ENCODE measurements around the gene C4BPA.

The C4BPA gene

GRCh38 chr1:207179036-207179435, 75.0 kb downstream of the C4BPA start:
- DNase-seq (ENCODE audit: extremely low read depth in 1 of 2, low read depth in 1 of 2) = no peak

- DNase-seq (ENCODE audit: extremely low read depth in 1 of 2, low read depth in 1 of 2) = no peak
These were observed 77.8 kb downstream of the C4BPA start for GRCh38 chr1:207181847-207182246.

GRCh38 chr1:207186503-207186902, 82.5 kb downstream of the C4BPA start:
- DNase-seq (ENCODE audit: extremely low read depth in 1 of 2, low read depth in 1 of 2) = no peak

DNA sequence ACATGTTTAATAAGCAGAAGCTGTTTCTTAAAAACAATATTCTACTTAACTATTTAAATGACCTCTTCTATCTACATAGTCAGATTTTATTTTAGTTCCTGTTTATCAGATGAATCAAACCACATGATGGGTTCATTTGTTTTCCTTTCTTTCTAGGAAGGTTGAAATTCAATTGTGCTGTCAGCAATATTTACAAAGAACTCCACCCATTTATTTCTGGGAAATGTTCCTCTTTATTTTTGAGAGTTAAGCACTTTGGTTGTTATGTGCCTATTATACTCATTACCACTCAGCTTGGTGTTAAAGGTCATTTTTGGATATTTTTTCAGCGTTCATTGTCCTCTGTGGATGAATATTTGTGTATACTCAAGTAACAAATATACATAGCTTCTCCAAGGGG, 84.9 kb downstream of the C4BPA start:
- no peak for DNase-seq (ENCODE audit: extremely low read depth in 1 of 2, low read depth in 1 of 2)

- DNase-seq (ENCODE audit: extremely low read depth in 1 of 2, low read depth in 1 of 2) = no peak
These were observed 87.0 kb downstream of the C4BPA start for GRCh38 chr1:207191061-207191460.

GRCh38 chr1:207191776-207192175, 87.7 kb downstream of the C4BPA start:
- no peak for DNase-seq (ENCODE audit: extremely low read depth in 1 of 2, low read depth in 1 of 2)

- no peak for DNase-seq (ENCODE audit: extremely low read depth in 1 of 2, low read depth in 1 of 2)
These were observed 90.2 kb downstream of the C4BPA start for GRCh38 chr1:207194197-207194596.
